ENCODE results near the gene TAP1.

The TAP1 gene

DNA sequence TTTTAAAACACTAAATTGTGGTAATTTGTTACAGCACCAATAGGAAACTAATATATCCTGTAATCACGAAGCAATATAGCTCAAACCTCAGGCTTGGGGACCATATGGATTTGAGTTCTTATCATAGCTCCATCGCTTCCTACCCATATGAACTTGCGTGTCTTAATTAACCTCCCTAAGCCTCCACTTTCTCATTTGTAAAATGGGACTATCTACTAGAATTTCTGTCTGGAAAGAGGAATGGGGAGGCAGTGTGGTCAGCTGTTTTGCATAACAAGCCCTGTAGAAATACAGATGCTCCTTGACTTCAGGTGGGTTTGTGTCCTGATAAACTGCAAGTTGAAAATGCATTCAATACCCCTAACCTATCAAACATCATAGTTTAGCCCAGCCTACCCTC is 53.8 kb downstream of the TAP1 start:
- no peak for DNase-seq (ENCODE audit: low read depth, low spot score)

DNA sequence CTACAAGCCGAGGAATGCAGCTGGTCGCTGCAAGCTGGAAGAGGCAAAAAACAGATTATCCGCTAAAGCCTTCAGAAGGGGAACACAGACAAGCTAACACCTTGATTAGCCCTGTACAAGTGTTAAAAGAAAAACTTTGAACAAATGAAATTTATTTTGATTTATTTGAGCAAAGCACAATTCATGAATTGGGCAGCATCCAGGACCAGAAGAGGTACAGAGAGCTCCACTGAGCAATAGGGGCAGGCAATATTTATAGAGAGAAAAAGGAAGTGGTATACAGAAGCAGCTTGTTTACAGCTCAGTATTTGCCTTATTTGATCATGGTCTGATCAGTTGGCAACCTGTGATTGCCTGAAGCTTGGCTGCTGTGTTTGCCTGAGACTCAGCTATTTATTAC is 54.3 kb downstream of the TAP1 start:
- no peak for DNase-seq (ENCODE audit: low read depth, low spot score)

DNA sequence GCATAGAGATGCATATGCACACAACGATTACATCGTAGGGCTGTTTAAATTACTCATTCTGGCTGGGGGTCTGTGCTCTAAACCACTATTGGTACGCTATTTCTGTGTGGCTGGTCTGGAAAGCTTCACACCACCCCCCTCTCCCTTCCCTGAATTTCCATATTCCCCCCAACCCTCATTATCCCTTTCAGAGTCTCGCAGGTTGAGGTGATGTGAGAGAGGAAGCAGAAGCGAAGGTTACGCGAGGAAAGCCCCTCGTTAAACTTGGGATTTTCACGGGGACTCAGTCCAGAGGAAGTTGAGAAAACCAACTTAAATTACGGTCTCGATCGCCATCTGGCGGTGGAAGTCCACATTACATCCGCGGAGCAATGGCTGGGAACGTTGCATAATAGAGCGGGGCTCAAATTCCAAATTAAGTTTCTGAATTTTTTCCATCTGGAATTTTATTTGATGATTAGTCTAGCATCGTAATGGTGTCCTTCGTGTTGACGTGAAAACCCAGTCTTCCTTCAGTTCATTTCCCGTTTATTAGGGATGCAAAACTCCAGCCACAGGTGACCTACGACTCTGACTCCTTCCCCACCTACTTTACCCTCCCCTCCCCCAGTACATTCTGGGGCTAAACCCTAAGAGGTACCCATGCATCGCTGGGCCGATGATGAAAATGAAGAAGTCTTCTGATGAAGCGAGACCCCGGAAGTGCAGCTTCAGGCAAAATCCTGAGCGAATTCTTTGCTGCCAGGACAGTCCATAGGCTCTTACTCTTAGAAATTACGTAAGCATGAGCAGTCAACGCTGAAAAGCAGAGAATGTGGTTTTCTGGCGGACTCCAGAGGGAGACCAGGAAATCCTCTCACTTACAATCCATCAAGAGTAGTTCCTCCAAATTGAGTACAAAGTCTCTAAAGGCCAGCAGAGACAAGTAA is 56.4 kb downstream of the TAP1 start:
- DNase-seq (ENCODE audit: low read depth, low spot score) = peak; percentile 63
